Measurements from ENCODE around the gene UGT1A3.
"Not testable (repeated sequence)": the region's sequence is repeated elsewhere in the genome, so short reads cannot be mapped to it uniquely, and the experiment has no call there.

UGT1A3 gene

DNA sequence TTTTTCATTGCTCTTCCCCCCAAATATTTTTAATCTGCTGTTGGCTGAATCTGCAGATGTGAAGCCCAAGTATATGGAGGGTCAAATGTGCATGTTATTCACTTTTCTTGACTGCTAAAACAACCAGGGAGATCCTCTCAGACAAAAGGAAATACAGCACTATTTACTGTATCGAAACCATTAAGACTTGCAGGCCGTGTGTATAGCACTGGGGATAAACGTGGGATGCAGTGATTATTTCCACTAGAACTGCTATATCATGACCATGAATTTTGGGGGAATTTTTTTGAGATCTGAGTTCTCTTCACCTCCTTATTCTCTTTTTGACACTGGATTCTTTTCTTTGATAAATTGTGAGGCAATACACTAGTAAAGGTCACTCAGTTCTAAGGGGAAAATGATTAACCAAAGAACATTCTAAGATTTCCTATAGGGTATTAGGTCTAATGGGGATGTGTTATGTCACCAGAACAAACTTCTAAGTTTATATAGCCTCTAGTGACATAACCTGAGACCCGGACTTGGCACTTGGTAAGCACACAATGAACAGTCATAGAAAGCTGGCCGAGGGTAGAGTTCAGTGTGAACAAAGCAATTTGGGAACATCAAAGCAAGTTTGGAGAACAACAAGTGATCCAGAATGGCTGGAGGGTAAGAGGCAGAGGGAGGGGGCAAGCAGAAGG, 16.4 kb downstream of the UGT1A3 start:
- Histone ChIP-seq H3K4me3 (replicated peaks; ENCODE audit: insufficient read depth, low read length) (no peak overlapping the region), H3K27ac (replicated peaks) (no peak overlapping the region), H3K27me3 (ENCODE audit: insufficient read depth, poor library complexity, severe bottlenecking) (peaks cover 2% of the 10 kb centered on the region)
- DNase-seq (ENCODE audit: low read depth in 1 of 2, low spot score in 1 of 2), result no peak
- no peak for TF ChIP-seq SPI1 (IDR thresholded peaks at IDR 0.05; ENCODE audit: borderline replicate concordance, low read depth)

DNA sequence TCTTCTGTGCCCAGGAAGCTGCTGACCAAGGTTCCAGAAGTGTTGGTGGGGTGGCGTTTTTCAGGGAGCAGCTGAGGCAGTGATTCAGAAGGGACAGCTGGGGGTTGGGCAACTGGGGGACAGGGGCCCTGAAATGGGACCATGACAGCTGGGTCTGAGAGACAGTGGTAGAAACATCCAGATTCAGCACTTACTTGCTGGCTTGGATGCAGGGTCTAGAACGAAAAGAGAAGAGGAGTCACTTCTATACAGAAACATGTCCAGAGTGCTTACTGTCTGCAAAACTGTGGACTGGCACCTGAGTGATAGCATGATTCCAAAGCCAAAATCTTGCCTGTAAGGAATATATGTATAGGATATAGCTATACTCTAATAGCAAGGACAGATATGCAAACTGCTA, 17.0 kb downstream of the UGT1A3 start:
- H3K27me3 ChIP-seq (ENCODE audit: insufficient read depth, poor library complexity, severe bottlenecking); H3K4me3 ChIP-seq (replicated peaks; ENCODE audit: insufficient read depth, low read length); DNase-seq (ENCODE audit: low read depth in 1 of 2, low spot score in 1 of 2); H3K27ac ChIP-seq (replicated peaks): not testable (repeated sequence)

DNA sequence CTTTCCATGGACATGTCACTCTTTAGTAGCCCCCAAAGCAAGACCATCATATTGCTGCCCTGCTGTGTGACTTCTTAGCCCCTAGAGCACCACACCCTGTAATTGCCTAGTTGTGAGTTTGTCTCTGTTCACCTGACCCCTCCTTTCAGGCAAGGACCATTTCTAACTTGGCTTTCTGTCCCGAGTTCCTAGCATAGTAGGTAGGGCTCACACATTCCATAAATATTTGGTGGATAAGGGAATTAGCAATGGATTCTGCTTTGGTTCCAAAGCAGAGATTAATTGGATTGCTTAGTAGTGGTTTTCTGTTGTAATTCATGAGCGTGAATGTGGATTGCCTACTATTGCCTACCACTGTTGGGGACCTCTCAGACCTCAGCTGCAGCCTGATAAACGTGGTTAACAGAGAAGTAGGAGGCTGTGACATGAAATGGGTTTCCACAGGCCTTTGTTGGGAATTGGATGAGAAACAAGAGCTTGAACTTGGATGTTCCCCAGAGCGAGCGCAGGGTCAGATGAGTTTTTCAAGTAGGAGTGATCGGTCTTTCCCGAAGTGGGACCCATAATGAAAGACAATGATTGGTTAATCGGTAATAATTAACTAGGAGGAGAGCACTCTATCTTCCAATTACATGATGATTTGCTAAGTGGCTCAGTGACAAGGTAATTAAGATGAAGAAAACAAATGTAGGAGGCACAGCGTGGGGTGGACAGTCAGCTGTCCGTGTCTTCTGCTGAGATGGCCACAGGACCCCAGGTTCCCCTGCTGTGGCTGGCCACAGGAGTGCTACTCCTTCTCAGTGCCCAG, 17.8 kb downstream of the UGT1A3 start:
- Histone ChIP-seq H3K4me3 (replicated peaks; ENCODE audit: insufficient read depth, low read length) (no peak overlapping the region), H3K27ac (replicated peaks) (no peak overlapping the region), H3K27me3 (ENCODE audit: insufficient read depth, poor library complexity, severe bottlenecking) (no peaks in the 10 kb centered on the region)
- TF ChIP-seq, protein P1, sequence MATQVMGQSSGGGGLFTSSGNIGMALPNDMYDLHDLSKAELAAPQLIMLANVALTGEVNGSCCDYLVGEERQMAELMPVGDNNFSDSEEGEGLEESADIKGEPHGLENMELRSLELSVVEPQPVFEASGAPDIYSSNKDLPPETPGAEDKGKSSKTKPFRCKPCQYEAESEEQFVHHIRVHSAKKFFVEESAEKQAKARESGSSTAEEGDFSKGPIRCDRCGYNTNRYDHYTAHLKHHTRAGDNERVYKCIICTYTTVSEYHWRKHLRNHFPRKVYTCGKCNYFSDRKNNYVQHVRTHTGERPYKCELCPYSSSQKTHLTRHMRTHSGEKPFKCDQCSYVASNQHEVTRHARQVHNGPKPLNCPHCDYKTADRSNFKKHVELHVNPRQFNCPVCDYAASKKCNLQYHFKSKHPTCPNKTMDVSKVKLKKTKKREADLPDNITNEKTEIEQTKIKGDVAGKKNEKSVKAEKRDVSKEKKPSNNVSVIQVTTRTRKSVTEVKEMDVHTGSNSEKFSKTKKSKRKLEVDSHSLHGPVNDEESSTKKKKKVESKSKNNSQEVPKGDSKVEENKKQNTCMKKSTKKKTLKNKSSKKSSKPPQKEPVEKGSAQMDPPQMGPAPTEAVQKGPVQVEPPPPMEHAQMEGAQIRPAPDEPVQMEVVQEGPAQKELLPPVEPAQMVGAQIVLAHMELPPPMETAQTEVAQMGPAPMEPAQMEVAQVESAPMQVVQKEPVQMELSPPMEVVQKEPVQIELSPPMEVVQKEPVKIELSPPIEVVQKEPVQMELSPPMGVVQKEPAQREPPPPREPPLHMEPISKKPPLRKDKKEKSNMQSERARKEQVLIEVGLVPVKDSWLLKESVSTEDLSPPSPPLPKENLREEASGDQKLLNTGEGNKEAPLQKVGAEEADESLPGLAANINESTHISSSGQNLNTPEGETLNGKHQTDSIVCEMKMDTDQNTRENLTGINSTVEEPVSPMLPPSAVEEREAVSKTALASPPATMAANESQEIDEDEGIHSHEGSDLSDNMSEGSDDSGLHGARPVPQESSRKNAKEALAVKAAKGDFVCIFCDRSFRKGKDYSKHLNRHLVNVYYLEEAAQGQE (IDR thresholded peaks at IDR 0.05; ENCODE audit: insufficient replicate concordance, low read depth), result no peak
- TF ChIP-seq, protein P2, sequence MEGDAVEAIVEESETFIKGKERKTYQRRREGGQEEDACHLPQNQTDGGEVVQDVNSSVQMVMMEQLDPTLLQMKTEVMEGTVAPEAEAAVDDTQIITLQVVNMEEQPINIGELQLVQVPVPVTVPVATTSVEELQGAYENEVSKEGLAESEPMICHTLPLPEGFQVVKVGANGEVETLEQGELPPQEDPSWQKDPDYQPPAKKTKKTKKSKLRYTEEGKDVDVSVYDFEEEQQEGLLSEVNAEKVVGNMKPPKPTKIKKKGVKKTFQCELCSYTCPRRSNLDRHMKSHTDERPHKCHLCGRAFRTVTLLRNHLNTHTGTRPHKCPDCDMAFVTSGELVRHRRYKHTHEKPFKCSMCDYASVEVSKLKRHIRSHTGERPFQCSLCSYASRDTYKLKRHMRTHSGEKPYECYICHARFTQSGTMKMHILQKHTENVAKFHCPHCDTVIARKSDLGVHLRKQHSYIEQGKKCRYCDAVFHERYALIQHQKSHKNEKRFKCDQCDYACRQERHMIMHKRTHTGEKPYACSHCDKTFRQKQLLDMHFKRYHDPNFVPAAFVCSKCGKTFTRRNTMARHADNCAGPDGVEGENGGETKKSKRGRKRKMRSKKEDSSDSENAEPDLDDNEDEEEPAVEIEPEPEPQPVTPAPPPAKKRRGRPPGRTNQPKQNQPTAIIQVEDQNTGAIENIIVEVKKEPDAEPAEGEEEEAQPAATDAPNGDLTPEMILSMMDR (IDR thresholded peaks at IDR 0.05; ENCODE audit: insufficient read depth, low read length), result no peak
- TF ChIP-seq GABPA (IDR thresholded peaks at IDR 0.05; ENCODE audit: low read depth) (no peak), SPI1 (IDR thresholded peaks at IDR 0.05; ENCODE audit: borderline replicate concordance, low read depth) (no peak), POLR2AphosphoS5 (IDR thresholded peaks at IDR 0.05; ENCODE audit: low read depth) (no peak)
- no peak for DNase-seq (ENCODE audit: low read depth in 1 of 2, low spot score in 1 of 2)

DNA sequence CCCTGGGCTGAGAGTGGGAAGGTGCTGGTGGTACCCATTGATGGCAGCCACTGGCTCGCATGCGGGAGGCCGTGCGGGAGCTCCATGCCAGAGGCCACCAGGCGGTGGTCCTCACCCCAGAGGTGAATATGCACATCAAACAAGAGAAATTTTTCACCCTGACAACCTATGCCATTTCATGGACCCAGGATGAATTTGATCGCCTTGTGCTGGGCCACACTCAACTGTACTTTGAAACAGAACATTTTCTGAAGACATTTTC, 18.4 kb downstream of the UGT1A3 start:
- Histone ChIP-seq H3K27me3 (ENCODE audit: insufficient read depth, poor library complexity, severe bottlenecking) (no peaks in the 10 kb centered on the region), H3K27ac (replicated peaks) (no peak overlapping the region), H3K4me3 (replicated peaks; ENCODE audit: insufficient read depth, low read length) (no peak overlapping the region)
- DNase-seq (ENCODE audit: low read depth in 1 of 2, low spot score in 1 of 2), result no peak
- TF ChIP-seq SPI1 (IDR thresholded peaks at IDR 0.05; ENCODE audit: borderline replicate concordance, low read depth) (no peak), POLR2AphosphoS5 (IDR thresholded peaks at IDR 0.05; ENCODE audit: low read depth) (no peak), GABPA (IDR thresholded peaks at IDR 0.05; ENCODE audit: low read depth) (no peak)
- TF ChIP-seq, protein P1 (IDR thresholded peaks at IDR 0.05; ENCODE audit: insufficient replicate concordance, low read depth), result no peak
- TF ChIP-seq, protein P2 (IDR thresholded peaks at IDR 0.05; ENCODE audit: insufficient read depth, low read length), result no peak

DNA sequence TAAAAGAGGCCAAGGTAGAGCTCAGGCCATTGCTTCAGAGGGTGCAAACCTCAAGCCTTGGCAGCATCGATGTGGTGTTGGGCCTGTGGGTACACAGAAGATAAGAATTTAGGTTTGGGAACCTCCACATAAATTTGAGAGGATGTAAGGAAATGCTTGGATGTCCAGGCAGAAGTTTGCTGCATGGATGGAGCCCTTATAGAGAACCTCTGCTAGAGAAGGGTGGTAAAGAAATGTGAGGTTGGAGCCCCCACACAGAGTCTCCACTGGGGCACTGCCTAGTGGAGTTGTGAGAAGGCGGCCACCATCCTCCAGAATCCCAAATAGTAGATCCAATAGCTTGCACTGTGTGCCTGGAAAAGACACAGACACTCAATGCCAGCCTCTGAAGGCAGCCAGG, 21.8 kb downstream of the UGT1A3 start:
- H3K27ac ChIP-seq (replicated peaks); DNase-seq (ENCODE audit: low read depth in 1 of 2, low spot score in 1 of 2); H3K4me3 ChIP-seq (replicated peaks; ENCODE audit: insufficient read depth, low read length); H3K27me3 ChIP-seq (ENCODE audit: insufficient read depth, poor library complexity, severe bottlenecking): not testable (repeated sequence)

DNA sequence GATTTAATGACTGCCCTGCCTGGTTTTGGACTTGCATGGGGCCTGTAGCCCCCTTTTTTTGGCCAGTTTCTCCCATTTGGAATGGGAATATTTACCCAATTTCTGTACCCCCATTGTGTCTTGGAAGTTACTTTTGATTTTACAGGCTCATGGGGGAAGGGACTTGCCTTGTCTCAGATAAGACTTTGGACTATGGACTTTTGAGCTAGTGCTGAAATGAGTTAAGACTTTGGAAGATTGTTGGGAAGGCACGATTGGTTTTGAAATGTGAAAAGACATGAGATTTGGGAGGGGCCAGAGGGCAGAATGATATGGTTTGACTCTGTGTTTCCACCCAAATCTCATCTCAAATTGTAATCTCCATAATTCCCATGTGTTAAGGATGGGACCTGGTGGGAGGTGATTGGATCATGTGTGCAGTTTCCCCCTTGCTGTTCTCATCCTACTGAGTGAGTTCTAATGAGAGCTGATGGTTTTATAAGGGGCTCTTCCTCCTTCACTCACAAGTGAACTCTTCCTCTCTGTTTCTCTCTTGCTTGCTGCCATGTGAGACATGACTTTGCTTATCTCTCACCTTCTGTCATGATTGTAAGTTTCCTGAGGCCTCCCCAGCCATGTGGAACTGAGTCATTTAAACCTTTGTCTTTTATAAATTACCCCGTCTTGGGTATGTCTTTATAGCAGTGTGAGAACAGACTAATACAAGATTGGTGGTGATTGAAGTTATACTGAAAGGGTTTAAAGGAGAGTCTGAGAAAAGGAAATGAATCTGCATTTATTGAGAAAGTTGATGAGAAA, 22.6 kb downstream of the UGT1A3 start:
- not testable (repeated sequence) for H3K4me3 ChIP-seq (replicated peaks; ENCODE audit: insufficient read depth, low read length); H3K27me3 ChIP-seq (ENCODE audit: insufficient read depth, poor library complexity, severe bottlenecking); H3K27ac ChIP-seq (replicated peaks); DNase-seq (ENCODE audit: low read depth in 1 of 2, low spot score in 1 of 2)
